Activated CD8-positive, alpha-beta memory T cell treated with anti-CD3 and anti-CD28 coated beads, Interleukin-2, amount 50 U/mL, for 4 hours (primary cell): Measurements from ENCODE around the gene CFDP1.

ENCODE experiments used
- DNase-seq: peaks from one replicate; pipeline ENCODE4 v3.0.0-alpha.2; 2020

CFDP1 gene

DNA sequence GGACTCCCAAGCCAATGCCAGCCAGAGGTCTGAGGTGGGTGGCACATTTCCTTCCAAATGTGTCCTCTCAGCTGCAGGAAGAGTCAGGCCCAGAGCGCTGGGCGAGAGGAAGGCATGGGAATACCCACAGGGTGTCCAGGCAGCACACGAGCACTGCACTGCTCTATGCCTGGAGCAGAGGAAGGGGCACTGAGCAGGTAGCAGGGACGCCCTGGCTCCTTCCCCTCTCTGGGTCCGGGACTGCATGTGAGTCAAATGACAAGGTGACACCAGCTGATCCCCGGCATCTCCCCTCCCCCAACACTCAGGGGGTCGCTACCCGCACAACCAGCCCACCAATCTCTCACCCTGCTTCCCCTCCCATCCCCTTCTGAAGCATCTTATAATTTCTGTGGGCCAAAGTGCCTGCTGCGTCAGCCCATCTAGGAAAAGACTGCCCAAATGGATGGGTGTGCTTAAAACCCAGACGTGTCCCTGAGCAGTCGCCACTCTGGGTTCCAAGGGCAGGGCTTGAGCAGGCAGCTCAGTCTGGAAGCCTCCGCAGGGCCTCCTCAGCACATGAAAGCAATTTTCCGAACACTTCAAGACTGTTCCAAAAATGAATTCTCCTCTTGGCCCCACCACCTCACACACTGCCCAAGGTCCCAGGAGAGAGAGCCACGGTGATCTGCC is 169.9 kb downstream of the CFDP1 start:
- no peak for DNase-seq

DNA sequence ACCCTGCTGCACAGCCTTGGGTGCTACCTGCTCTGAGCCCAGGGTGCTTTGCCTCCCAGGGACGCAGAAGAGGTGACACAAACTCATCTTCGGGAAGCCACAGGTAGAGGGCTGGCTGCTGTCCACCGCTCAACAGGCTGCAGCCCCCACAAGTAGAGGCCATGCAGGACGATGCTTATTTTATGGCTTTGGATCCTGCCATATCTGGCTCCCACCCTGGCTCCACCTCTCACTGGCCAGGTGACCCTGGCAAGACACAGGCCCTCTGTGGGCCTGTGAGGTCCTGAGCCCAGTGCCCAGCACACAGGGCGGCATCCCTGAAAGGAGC is 170.5 kb downstream of the CFDP1 start:
- no peak for DNase-seq

GRCh38 chr16:75262104-75262799 is 171.1 kb downstream of the CFDP1 start:
- DNase-seq = no peak

DNA sequence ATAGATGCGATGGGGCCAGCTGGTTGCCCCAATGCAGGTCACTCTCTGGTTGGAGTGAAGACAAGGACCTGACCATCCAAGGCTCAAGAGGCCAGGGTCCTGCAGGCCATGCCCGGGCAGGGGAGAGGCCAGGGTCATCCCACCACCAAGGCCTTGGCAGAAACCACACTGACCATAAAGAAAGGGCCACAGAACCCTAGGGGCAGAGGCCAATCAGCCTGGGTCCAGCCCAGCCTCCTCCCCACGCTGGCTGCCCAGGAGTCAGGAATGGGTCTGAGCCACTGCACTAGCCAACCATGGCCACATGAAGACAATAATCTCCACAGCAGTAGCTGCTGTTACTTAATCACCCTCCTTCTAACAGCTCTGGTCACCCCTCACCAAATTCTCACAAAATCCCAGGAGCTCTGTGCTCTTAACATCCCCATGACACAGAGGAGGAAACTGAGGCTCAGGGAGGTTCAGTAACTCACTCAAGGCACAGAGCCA is 171.7 kb downstream of the CFDP1 start:
- DNase-seq = no peak

GRCh38 chr16:75260851-75261589 is 172.3 kb downstream of the CFDP1 start:
- DNase-seq = no peak

DNA sequence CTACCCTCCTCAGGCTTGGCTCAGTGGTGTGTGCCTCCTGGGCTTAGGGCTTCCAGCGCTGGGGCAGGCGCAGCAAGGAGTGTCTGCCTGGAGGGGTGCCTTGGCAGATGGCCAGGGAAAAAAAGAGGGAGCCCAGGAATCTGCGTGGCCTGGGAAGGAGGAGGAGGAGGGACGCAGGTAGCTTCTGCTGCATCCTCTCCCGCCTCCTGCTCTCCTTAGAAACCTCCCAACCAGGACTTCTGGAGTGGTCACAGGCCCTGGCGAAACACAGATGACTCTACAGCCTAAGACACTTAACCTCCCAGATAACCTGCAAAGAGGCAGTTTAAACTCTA is 174.5 kb downstream of the CFDP1 start:
- no peak for DNase-seq

GRCh38 chr16:75257886-75258806 is 175.2 kb downstream of the CFDP1 start:
- DNase-seq = no peak

DNA sequence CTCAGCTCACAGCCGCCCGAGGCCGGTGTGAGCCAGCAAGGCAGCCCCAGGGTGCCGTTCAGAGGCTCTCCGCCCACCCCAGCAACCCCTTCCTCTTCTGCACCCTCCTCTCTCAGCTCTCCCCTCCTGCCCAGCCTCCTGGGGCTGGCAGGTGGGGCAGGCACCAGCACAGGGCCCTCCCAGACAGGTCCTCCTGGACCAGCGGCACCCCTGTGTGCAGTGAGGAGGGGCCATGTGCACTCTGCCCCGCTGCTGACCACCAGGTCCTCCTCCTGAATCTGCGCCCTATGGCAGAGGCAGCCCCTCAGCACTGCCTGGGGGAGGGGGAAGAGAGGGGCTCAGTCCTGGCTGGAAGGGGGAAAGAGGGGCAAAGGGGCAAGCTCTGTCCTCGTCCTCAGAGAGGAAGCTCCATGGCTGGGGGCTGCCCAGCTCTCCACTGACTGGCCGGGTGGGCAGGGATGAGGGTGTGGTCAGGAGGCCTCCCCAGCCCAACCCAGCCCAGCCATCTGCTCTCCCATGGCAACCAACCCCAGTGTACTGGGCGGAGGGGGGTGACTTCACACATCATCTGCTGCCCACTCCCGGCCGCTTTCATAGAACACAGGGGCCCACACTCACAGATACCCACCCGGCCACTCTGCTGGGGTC is 176.5 kb downstream of the CFDP1 start:
- no peak for DNase-seq

DNA sequence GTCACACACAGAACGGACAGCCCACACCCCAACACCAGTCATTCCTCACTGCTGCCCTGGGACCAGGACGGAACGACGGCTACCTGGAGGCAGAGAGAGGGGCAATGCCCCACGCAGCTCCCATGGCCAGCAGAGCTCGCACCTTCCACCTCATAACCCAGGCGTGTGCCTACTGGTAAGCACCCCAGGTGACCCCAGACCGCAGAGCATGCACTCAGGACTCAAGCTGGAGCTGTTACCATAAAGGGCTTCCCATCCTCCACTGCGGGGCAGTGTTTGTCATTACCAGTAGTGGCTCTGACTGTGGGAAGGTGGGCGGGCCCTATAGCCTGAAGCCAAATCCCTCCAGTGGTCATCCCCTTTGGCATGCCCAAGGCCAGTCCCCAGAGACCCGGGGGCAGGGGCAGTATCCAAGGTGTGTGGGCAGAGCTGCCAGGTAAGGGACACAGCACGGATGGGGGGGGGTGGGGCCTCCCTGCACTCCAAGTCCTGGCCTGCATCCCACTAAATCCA is 177.2 kb downstream of the CFDP1 start:
- no peak for DNase-seq

DNA sequence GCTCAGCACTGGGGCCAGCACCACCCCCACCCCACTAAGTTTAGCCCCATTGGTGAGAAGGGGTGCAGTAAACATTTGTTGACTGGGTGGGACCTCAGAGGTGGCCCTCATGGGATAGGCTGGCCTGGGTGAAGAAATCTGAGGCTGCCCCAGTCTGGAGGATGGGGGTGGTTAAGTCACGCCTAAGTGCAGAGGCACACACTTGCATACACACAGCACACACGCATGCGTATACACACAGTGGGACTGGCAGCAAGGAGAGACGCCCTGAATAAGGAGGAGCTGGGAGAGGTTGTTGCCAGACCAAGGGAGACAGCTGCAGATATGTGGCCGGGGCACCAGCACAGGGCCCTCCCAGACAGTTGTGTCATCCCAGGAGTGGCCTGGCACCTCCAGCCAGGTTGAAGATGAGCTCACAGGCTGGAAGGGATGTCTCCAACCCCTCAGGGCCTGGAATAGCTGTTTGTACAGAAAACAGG is 178.9 kb downstream of the CFDP1 start:
- DNase-seq = no peak

DNA sequence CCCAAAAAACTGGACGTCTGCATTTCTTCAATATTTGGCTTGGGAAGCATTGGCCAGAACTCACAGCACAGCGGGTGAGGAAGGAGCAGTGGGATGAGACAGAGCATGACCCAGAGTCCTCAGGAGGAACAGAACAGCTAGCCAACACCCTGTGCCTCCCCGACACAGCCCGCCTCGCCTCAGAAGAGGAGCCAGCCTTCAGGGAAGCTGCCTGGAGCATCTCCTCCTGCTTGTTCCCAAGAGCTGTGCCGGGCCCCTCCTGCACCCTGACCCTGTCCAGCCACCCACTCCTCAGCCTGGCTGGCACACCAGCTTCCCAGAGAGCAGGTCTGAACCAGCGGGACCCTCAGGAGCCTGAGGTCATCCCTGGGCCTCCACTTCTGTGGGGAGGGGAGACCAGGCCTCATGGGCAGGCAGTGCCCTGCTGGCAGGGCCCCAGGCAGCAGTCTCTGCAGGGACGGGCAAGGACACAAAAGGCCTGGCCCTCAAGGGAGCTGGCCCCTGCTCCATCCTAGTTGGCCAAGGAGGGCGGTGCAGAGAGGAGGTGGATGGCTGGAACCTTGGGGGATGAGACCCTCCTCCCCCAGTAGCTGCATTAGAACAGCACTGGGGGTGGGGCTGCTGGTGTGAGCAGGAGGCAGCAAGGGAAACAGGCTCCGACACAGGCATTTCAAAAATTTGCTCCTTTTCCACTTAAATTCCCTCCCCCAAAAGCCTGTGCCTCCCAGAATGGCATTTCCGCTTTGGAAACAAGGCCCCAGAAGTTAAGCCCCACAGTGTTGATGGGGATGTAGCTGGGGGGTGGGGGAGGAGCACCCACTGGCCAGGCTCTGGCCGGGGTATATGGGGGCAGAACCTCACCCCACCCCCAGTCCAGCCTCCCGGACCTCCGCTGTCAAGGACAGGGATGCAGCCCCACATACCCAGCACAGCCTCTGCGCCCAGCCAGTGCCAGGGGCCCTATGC is 180.1 kb downstream of the CFDP1 start:
- no peak for DNase-seq

- DNase-seq = no peak
Observed at GRCh38 chr16:75252049-75252864, 181.0 kb downstream of the CFDP1 start.

- DNase-seq = no peak
Observed at GRCh38 chr16:75251280-75252048, 181.8 kb downstream of the CFDP1 start, which contains the start of gene BCAR1. TSS of gene BCAR1 (minus strand) at chr16:75251624. CDS start at chr16:75251482, 142 bp downstream.

GRCh38 chr16:75250809-75251279 is 182.5 kb downstream of the CFDP1 start:
- no peak for DNase-seq

DNA sequence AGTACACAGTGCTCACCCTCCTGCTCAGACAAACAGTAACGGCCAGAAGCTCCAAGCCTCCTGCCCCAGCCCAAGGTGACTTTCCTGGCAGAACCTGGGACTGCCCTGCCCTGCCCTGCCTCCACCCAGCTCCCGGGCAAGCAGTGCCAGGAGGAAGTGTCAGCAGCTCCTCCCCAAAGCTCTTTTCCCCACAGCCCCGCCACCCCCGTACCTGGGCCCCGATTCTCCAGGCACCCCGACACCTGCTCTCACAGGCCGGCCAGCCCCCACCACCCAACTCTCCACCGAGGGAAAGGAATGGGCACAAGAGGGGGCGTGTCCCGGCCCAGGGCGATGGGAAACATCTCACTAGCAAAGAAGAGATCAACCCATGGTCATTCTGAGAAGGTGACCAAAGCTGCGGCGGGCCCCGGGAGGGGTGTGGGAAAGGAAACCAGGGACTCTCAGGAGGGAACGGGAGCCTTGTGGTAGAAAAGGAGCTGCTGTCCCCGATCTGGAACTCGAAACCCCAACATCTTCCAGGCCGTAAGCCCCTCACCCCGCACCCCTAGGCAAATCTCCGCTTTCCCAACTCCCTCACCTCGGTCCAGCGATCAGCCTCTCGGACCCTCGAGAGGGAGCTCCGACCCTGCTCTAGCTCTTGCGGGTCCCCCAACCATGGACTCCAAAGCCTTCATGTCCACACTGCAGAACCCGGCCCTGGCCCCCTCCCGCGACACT is 183.1 kb downstream of the CFDP1 start:
- DNase-seq = no peak

DNA sequence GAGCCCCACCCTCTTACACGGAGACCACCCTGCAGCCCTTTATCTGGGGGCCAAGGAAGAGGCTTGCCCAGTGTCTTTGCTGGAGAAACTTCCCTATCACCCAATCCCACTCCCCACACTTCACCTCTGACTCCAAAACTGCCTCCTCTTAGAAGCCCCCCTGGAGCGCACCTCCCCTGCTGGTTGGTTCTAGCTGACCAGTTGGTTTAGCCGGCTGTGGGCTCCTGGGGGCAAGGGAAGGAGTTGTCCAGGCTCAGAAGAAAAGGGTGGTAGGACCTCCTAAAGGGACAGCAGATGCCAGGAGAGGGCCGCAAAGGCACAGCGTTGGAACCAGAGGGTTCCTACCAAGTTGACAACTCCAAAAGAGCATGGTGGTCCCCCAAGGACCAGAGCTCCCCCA is 183.9 kb downstream of the CFDP1 start:
- no peak for DNase-seq

- no peak for DNase-seq
Observed at GRCh38 chr16:75248536-75249380, 184.5 kb downstream of the CFDP1 start.
